Stimulated activated CD4-positive, alpha-beta T cell treated with anti-CD3 and anti-CD28 coated beads, Interleukin-2, amount 100 ng/mL, for 24 hours (primary cell): Measurements from ENCODE around the gene HPSE2.

ENCODE experiments used
- DNase-seq, 2 donors: peaks; one replicate each; pipeline ENCODE4 v3.0.0-alpha.2; 2020

Gene HPSE2

DNA sequence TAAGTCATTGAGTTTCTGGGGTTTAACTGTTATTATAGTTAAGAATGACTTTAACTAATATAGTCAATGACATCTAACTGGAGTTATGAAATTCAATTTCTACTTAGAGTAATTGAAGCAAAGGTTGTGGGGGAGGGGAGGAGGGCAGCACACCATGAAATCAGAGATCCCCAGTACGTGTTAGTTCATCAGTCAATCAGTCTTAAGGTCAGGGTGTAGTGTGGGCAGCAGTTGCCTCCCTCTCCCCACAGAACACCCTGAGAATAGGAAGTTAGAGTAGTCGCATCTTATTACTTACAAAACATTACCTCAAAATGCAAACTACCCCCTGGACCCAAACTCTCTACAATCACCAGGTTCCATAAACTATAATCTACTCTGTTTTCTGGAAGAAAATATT lies 781.9 kb downstream of the HPSE2 start:
- DNase-seq = no peak

- no peak for DNase-seq
Observed at GRCh38 chr10:98450618-98451017, 785.0 kb downstream of the HPSE2 start.

DNA sequence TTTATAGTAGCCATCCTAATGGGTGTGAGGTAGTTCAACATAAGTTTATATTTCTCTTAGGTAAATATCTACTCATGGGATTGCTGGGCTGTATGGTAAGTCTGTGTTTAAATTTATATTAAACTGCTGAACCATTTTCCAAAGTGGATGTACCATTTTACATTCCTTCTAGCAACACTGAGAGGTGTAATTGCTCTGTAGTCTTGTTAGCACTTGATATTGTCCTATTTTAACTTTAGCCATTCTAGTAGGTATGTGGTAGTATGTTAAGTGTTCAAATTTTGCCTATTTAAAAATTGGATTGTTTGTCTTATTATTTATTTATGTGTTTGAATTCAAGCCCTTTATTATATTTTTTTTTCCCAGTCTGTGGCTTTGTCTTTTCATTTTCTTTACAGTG lies 786.4 kb downstream of the HPSE2 start:
- no peak for DNase-seq

GRCh38 chr10:98446661-98447221 lies 788.9 kb downstream of the HPSE2 start, which contains the start of gene HPS1:
HPS1 (minus strand) TSS chr10:98446935; CDS start chr10:98443240, 3,695 bp downstream.
- DNase-seq = peak; percentile 87 to 89

GRCh38 chr10:98446151-98446660 lies 789.4 kb downstream of the HPSE2 start:
- peak; percentile 45 to 58 for DNase-seq

DNA sequence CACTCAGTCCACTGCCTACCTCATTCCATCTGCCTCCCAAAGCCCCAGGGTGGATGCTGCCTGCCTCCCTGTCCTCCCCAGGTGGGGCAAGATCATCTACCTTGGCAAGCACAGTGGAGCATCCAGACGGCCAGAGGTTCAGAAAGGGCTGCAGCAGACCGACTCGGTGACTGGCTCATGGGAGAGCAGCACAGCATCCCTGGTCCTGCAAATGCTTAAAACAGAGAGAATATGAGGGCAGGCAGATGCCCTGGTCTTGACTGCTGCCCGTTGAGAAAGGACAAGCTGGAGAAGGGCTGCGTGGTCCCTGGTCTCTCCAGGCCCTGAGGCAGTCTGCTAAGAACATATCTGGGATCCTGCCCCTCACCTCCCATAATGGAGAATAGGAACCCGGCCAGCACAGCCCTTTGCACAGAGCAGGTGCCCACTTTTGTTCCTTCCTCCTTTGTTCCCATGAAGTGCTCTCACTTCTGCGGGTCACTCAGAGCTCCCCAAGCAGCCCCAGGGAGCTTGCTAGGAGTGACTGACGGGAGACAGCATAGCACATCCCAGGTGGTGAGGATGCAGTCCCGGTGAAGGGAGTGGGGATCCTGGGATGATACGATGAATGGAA lies 790.3 kb downstream of the HPSE2 start:
- no peak for DNase-seq

- DNase-seq = no peak
Observed at GRCh38 chr10:98444314-98445006, 791.2 kb downstream of the HPSE2 start.

DNA sequence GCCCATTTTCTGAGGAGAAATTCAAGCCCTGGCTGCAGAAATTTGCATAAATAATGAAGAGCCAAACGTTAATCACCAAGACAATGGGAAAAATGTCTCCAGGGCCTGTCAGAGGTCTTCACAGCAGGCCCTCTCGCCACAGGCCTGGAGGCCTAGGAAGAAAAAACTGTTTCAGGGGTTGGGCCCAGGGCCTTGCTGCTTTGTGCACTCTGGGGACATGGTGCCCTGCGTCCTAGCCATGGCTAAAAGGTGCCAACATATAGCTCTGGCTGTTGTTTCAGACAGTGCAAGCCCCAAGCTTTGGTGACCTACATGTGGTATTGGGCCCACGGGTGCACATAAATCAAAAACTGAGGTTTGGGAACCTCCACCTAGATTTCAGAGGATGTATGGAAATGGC lies 796.9 kb downstream of the HPSE2 start:
- DNase-seq = no peak

DNA sequence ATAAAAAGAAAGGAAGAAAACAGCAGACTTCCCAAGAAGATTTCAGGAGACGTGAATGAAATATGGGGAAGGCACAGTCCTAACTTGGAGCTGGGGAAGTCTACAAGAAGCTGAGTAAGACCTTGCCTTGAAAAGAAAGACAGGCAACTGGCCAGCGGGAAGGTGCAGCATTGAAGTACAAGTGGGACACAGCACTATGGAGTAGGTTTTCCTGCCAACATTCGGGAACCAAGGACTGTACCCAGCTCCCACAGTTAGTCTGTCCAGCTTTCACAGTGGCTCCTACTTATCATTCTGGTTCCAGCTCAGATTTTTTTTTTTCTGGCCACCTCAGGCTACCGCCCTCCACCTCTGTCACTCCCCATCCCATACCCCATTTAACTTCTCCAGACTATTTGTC lies 798.9 kb downstream of the HPSE2 start:
- no peak for DNase-seq

DNA sequence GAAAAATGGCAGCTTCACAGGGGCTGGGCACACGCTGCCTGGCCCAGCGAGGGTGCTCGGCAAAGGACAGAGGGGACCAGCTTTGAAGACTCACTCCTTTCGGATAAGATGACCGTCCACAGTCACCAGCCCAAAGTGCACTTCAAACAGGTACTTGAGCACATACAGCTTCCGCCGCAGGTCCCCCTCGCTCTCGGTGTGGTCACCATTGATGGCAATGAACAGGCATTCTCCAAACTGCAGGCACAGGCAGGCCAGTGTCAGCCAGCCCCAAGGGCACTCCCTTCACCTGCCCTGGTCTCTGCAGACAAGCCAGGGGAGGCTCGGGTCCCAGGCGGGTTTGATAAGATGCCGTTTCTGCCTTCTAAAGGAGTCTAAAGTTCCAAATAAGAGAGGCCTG lies 800.5 kb downstream of the HPSE2 start:
- no peak for DNase-seq

DNA sequence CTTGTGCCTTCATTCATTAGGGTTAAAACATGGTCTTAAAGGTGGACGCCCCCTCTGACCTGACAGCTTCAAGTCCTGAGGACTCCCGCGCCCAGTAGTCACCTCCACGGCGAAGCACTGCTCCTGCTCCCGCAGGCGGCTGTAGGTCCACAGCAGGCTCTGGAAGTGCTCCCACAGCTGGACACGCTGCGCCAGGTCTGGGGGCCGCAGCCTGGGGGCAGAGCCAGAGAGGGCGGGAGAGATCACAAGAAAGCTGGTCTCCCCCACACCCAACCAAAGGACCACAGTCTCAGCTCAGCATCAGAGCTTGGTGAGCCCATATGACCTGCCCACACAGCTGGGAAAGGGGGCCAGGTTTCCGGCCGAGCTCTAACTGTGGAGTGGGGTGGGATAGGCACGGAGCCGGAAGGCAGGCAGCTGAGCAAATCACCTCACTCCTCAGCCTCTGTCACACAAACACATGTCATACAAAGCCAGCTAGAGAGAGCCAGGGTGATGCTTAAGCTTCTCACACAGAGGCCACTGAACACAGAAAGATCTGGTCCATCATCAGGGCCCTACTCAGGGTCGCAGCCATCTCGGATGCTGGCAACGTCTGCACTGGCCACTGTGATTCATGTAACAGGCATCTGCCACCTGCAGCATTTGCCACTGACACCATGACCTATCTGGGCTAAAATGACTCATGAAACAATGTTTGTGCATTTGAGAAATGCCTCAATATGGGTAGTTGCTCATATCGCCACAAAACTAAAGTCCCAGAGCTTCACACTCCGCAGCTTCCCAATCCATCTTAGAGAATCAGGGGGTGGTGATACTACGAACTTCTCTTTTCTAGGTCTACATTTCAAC lies 801.5 kb downstream of the HPSE2 start:
- DNase-seq = no peak

- DNase-seq = no peak
Observed at GRCh38 chr10:98433371-98433770, 802.3 kb downstream of the HPSE2 start.

DNA sequence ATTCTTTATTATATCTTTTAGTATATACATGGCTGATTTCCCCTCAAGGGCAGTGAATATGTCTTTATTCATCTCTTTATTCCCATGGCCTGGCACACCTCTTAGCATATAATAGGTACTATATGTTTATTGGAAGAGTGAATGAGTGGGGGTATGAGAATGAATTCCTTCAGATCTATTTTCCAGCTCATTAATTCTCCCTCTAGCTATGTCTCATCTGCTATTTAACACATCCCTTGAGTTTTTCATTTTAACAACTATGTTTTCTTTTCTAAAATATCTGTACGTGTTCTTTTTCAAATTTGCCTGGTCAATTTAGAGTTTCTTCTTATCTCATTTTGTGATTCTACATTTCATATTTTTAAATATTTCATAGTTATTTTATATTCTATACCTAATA lies 803.3 kb downstream of the HPSE2 start:
- DNase-seq = no peak

DNA sequence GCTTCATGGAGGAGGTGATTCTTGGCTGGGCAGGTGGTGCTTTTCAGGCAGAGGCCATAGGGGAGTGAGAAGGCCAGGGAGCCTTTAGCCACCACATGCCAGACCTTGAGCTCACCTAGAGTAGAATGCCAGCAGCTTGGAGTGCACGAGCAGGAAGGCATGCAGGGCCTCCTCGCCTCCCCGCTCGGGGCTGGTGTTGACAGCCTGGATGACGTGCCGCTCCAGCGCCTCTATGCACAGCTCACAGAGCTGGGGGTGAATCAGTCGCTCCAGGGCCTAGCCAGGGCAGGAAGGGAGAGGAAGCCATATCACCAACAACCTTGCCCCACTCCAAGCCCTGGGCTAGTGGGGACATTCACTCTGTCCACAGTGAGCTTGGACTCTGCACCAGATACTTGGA lies 804.6 kb downstream of the HPSE2 start:
- DNase-seq = no peak

GRCh38 chr10:98430427-98430826 lies 805.2 kb downstream of the HPSE2 start:
- no peak for DNase-seq

GRCh38 chr10:98429320-98430072 lies 806.2 kb downstream of the HPSE2 start:
- DNase-seq = no peak

DNA sequence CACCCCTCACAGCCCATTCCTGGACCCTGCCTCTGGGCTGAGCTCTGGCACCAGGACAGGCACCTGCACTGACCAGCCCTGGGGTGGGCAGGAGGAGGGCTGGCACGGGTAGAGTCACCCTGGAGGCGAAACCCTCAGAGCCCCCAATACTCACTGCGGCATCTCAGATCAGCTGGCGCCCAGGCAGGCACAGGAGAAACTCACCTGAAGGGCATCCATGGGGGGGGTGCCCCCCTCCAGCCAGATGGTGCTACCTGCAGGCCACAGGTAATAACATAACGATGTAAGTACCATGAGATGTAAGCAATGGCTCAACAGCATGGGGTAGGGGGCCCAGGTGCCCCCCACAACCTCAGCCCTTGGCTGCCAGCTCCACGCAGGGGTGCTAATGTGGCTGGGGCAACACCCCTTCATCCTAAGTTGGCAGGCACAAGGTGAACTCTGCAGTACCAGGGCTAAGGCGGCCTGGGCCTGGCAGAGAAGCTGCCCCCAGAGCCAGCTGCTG lies 808.6 kb downstream of the HPSE2 start:
- DNase-seq = no peak

GRCh38 chr10:98425511-98426352 lies 809.9 kb downstream of the HPSE2 start:
- peak; percentile 53 to 57 for DNase-seq

- no peak for DNase-seq
Observed at GRCh38 chr10:98424295-98425254, 811.1 kb downstream of the HPSE2 start.

DNA sequence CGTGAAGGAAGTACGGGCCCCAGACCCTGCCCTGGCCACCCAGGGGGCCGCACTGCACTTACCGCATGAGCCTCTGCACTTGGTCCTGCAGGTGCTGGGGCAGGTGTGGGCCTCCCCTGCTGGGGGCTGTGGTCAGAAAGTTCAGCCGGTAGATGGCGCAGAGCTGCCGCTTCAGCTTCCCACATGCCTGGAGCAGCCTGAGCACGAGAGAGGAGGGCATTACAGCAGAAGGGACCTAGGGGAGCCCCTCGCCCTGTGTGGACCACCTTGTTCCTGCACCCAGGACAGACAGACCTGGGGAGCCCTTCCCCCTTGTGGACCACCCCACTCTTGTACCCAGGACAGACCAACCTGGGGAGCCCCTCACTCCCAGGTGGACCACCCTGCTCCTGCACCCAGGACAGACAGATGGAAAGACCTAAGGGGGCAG lies 811.9 kb downstream of the HPSE2 start:
- no peak for DNase-seq
